IMR-90 (cell line): ENCODE measurements around the gene ARFGAP2. TPM values are rescaled to one million over a fixed set of nuclear protein-coding genes. Genes with fewer than 3 reads are reported as not detected.

Experiments used
- ATAC-seq: fragments of 200-7000 bp; cut with Tn5 transposase; 2 replicates; pipeline ENCODE4 v1.9.1; 2020; ENCODE audit warnings: low read depth, mild to moderate bottlenecking, moderate library complexity
- BruUV-seq: library from RNA; stranded (reverse); fragments of 400-500 nt; replicated peaks from 2 replicates; lab custom pipeline; 2021; lab: Mats Ljungman, UMichigan
- CTCF ChIA-PET: fragments of 300-600 bp; formaldehyde crosslinking; extraction: SDS; loops from one replicate; lab custom pipeline; 2021; ENCODE audit warnings: antibody characterized with exemption; lab: Yijun Ruan, JAX
- POLR2A ChIA-PET: fragments of 300-600 bp; sonication (Branson Sonifier 250); formaldehyde crosslinking; loops from one replicate; lab custom pipeline; 2022; ENCODE audit warnings: antibody characterized with exemption; ENCODE audit not compliant: unreplicated experiment; lab: Charles Lee
- DNase-seq: peaks from one replicate; pipeline ENCODE4 v3.0.0; 2013
- H2AFZ ChIP-seq: replicated peaks from 2 replicates; pipeline ENCODE3; 2013; ENCODE audit warnings: low read length, mild to moderate bottlenecking; ENCODE audit not compliant: poor library complexity
- H2AK5ac ChIP-seq: 2 replicates; pipeline ENCODE4 v1.6.1; 2013; ENCODE audit warnings: low read depth, low read length, inconsistent platforms
- H2AK9ac ChIP-seq: replicated peaks from 2 replicates; pipeline ENCODE3; 2013; ENCODE audit warnings: mild to moderate bottlenecking, low read depth, low read length, moderate library complexity; ENCODE audit not compliant: poor library complexity
- H2BK120ac ChIP-seq: 2 replicates; pipeline ENCODE4 v1.6.1; 2013; ENCODE audit warnings: low read depth, low read length, inconsistent platforms
- H2BK15ac ChIP-seq: 3 replicates; pipeline ENCODE4 v1.6.1; 2013; ENCODE audit warnings: low read depth, low read length, inconsistent platforms
- H2BK20ac ChIP-seq: 2 replicates; pipeline ENCODE4 v1.6.1; 2013; ENCODE audit warnings: low read depth, mild to moderate bottlenecking, inconsistent platforms, low read length, moderate library complexity
- H2BK5ac ChIP-seq: 2 replicates; pipeline ENCODE4 v1.6.1; 2013; ENCODE audit warnings: mild to moderate bottlenecking, low read depth, low read length, inconsistent platforms; ENCODE audit not compliant: poor library complexity, severe bottlenecking
- H3K14ac ChIP-seq: replicated peaks from 2 replicates; pipeline ENCODE4 v1.6.1; 2013; ENCODE audit warnings: low read depth, low read length, inconsistent platforms
- H3K18ac ChIP-seq: 2 replicates; pipeline ENCODE4 v1.6.1; 2013; ENCODE audit warnings: low read depth, low read length, control low read depth
- H3K23ac ChIP-seq: 2 replicates; pipeline ENCODE4 v1.6.1; 2013; ENCODE audit warnings: low read depth, low read length, inconsistent platforms
- H3K27ac ChIP-seq: 2 replicates; pipeline ENCODE4 v1.5.1; 2013; ENCODE audit warnings: mild to moderate bottlenecking, control low read depth, low read length; ENCODE audit not compliant: insufficient read depth
- H3K27me3 ChIP-seq: 2 replicates; pipeline ENCODE4 v1.6.1; 2013; ENCODE audit warnings: low read length; ENCODE audit not compliant: control insufficient read depth, insufficient read depth
- H3K36me3 ChIP-seq: 2 replicates; pipeline ENCODE4 v1.6.1; 2013; ENCODE audit warnings: low read length, mixed read lengths; ENCODE audit not compliant: control insufficient read depth, insufficient read depth
- H3K4ac ChIP-seq: 2 replicates; pipeline ENCODE4 v1.6.1; 2013; ENCODE audit warnings: low read depth, low read length, inconsistent platforms
- H3K4me1 ChIP-seq: 2 replicates; pipeline ENCODE4 v1.6.1; 2013; ENCODE audit warnings: low read length, mixed read lengths; ENCODE audit not compliant: control insufficient read depth, insufficient read depth
- H3K4me2 ChIP-seq: 2 replicates; pipeline ENCODE4 v1.6.1; 2013; ENCODE audit warnings: low read depth, mild to moderate bottlenecking, control low read depth, low read length, moderate library complexity
- H3K4me3 ChIP-seq: 2 replicates; pipeline ENCODE4 v1.5.1; 2013; ENCODE audit warnings: low read depth, mild to moderate bottlenecking, control low read depth, low read length, moderate library complexity; ENCODE audit not compliant: insufficient read depth
- H3K56ac ChIP-seq: 2 replicates; pipeline ENCODE4 v1.6.1; 2013; ENCODE audit warnings: low read length, inconsistent platforms; ENCODE audit not compliant: insufficient read depth; ENCODE audit errors: extremely low read depth
- H3K79me1 ChIP-seq, 2 experiments: 2 replicates each; pipeline ENCODE4 v1.6.1; 2013; ENCODE audit warnings: low read length in 2 of 2, inconsistent platforms in 1 of 2, low read depth in 1 of 2
- H3K9ac ChIP-seq: 2 replicates; pipeline ENCODE4 v1.6.1; 2013; ENCODE audit warnings: low read depth, low read length, control low read depth
- H3K9me1 ChIP-seq: 2 replicates; pipeline ENCODE4 v1.6.1; 2013; ENCODE audit warnings: low read length, inconsistent platforms; ENCODE audit not compliant: insufficient read depth
- H3K9me3 ChIP-seq: 2 replicates; pipeline ENCODE4 v1.6.1; 2013; ENCODE audit warnings: low read length; ENCODE audit not compliant: control insufficient read depth, insufficient read depth
- H4K20me1 ChIP-seq: 2 replicates; pipeline ENCODE4 v1.6.1; 2013; ENCODE audit warnings: low read length, inconsistent platforms; ENCODE audit not compliant: insufficient read depth
- H4K5ac ChIP-seq: 2 replicates; pipeline ENCODE4 v1.6.1; 2013; ENCODE audit warnings: mild to moderate bottlenecking, low read depth, low read length, control low read depth
- H4K8ac ChIP-seq, 2 experiments: 2 replicates each; pipeline ENCODE4 v1.6.1; 2013; ENCODE audit warnings: low read depth in 2 of 2, low read length in 2 of 2, control low read depth in 1 of 2, inconsistent platforms in 1 of 2
- H4K91ac ChIP-seq: 2 replicates; pipeline ENCODE4 v1.6.1; 2013; ENCODE audit warnings: low read depth, low read length, inconsistent platforms; ENCODE audit not compliant: insufficient read depth
- CHD1 ChIP-seq: IDR thresholded peaks from 2 replicates; pipeline ENCODE4 v1.6.1; 2012; ENCODE audit warnings: low read depth, low read length, improper control_type of control experiment
- CTCF ChIP-seq: conservative IDR thresholded peaks from 2 replicates; pipeline ENCODE4 v1.5.1; 2012; ENCODE audit warnings: mild to moderate bottlenecking, low read depth, low read length, improper control_type of control experiment
- MAFK ChIP-seq: IDR thresholded peaks from 2 replicates; pipeline ENCODE4 v1.6.1; 2012; ENCODE audit warnings: low read depth, low read length, improper control_type of control experiment
- MXI1 ChIP-seq: IDR thresholded peaks from 2 replicates; pipeline ENCODE4 v1.6.1; 2012; ENCODE audit warnings: low read depth, mild to moderate bottlenecking, low read length, moderate library complexity, borderline replicate concordance
- RAD21 ChIP-seq: IDR thresholded peaks from 2 replicates; pipeline ENCODE4 v1.6.1; 2012; ENCODE audit warnings: low read length, improper control_type of control experiment
- SMC3 ChIP-seq: fragments of 150-350 bp; IDR thresholded peaks from 2 replicates; pipeline ENCODE4 v1.6.1; 2016; ENCODE audit warnings: low read depth, mild to moderate bottlenecking, antibody characterized with exemption, low read length, moderate library complexity
- WGBS, 2 experiments: methylation state at CpG; one replicate each; pipeline versions ENCODE4 v1.1.5 to v1.1.7; 2013; ENCODE audit warnings: missing lambda C conversion rate in 2 of 2; ENCODE audit not compliant: insufficient read length in 1 of 2; ENCODE audit errors: extremely low coverage in 2 of 2; 5-methylcytosine and 5-hydroxymethylcytosine counted together
- dilution Hi-C: fragments of 300-500 bp; cut with HindIII; formaldehyde crosslinking; loops from one replicate; pipeline ENCODE4 v1.14.3; 2018; ENCODE audit warnings: low sequenced_read_pairs; ENCODE audit not compliant: unreplicated experiment
- in situ Hi-C: fragments of 300-500 bp; cut with MboI; formaldehyde crosslinking; loops from 3 replicates; pipeline ENCODE4 v1.14.3; 2019; ENCODE audit warnings: low sequenced_read_pairs, inconsistent platforms, mixed read lengths
- intact Hi-C: fragments of 100-400 bp; cut with micrococcal nuclease; formaldehyde crosslinking; loops from 2 replicates; pipeline ENCODE4 v1.10.0; 2022
- polyA plus RNA-seq, 3 experiments: library from polyadenylated mRNA; depleted of rRNA; stranded (reverse); fragments of >200 nt; gene quantifications; 2 replicates each; pipeline ENCODE4 v1.2.3, GENCODE V29; 2012; ENCODE audit warnings: low replicate concordance in 1 of 3
- total RNA-seq: library from RNA; depleted of rRNA; stranded (reverse); fragments of >200 nt; gene quantifications from 2 replicates; pipeline ENCODE4 v1.2.3, GENCODE V29; 2012

The ARFGAP2 gene
- total and polyA plus RNA-seq, 2 of the 4 experiments (the other 2 are of a cell fraction), result 54.7 to 87.8 TPM

- H4K8ac ChIP-seq, result peak overlapping the region; percentile 34 to 84; a peak in 3 of 4 replicates
- H4K91ac ChIP-seq, result peak overlapping the region; percentile 47; the same call in 1 of the 2 replicates
- no peak overlapping the region for H2BK15ac ChIP-seq
- peak overlapping the region; percentile 64 for H3K9ac ChIP-seq
- H2AK5ac ChIP-seq, result peak overlapping the region; percentile 78; the same call in 1 of the 2 replicates
- H3K56ac ChIP-seq, result peak overlapping the region; percentile 45; the same call in 1 of the 2 replicates
- peaks cover 11 to 49% of the 10 kb centered on the region in 2 experiments for H3K79me1 ChIP-seq
- H3K4me2 ChIP-seq, result peak overlapping the region; percentile 88
- peak overlapping the region; percentile 94 for H2AK9ac ChIP-seq
- H3K9me1 ChIP-seq, result 0 out of 2 replicates have a peak, but pooled peaks cover 3% of the 10 kb centered on the region
- H3K9me3 ChIP-seq, result no peaks in the 10 kb centered on the region
- CTCF ChIA-PET, result interaction anchor here (0.5 to 1.5 kb wide), 5 partner anchors 11 to 96 kb away, joined by 3 to 6 read pairs (median 4); no protein-coding TSS in a partner anchor
- peak overlapping the region; percentile 16 for H3K18ac ChIP-seq
- peak overlapping the region; percentile 96 for H2AFZ ChIP-seq
- peak; percentile 68 for TF ChIP-seq CTCF
- peak; percentile 68 for TF ChIP-seq RAD21
- peak; percentile 73 for TF ChIP-seq SMC3
- peak; percentile 76; the same call in 1 of the 2 replicates for TF ChIP-seq MXI1
- no peak for TF ChIP-seq MAFK
- no peak for TF ChIP-seq CHD1
- H3K23ac ChIP-seq, result no peak overlapping the region; the same call in 1 of the 2 replicates
- dilution Hi-C loops, result no loop called here
- peak overlapping the region; percentile 75 for H2BK5ac ChIP-seq
- peak; percentile 74 for DNase-seq
- H3K27me3 ChIP-seq, result no peaks in the 10 kb centered on the region
- 75% methylated on average over 2 of the region's 21 CpGs; no CpG with 5 or more reads in 1 of the 2 experiments for WGBS, 2 experiments
- peak overlapping the region; percentile 67; the same call in 1 of the 2 replicates for H3K14ac ChIP-seq
- peak; percentile 64 for ATAC-seq
- no peak overlapping the region; the same call in 1 of the 2 replicates for H2BK20ac ChIP-seq
- H2BK120ac ChIP-seq, result 0 out of 2 replicates have a peak overlapping the region, but pooled peaks have one; percentile 8
- POLR2A ChIA-PET, result no interaction called here
- H3K4me3 ChIP-seq, result peak overlapping the region; percentile 53
- intact Hi-C loops, result loop anchor here (1.0 to 2.0 kb wide), 4 partner anchors 57 to 178 kb away; no protein-coding TSS in a partner anchor
- peaks cover 9% of the 10 kb centered on the region for H3K4me1 ChIP-seq
- H3K36me3 ChIP-seq, result peaks cover 44% of the 10 kb centered on the region
- peaks cover 10% of the 10 kb centered on the region; the same call in 1 of the 2 replicates for H4K20me1 ChIP-seq
- peak overlapping the region; percentile 54 for H3K4ac ChIP-seq
- in situ Hi-C loops, result loop anchor here (5.0 kb wide), 1 partner anchor 85 kb away; no protein-coding TSS in a partner anchor
- H3K27ac ChIP-seq, result peak overlapping the region; percentile 73
- H4K5ac ChIP-seq, result peak overlapping the region; percentile 65
- BruUV-seq, result no TSS peak
Observed at GRCh38 chr11:47177229-47177845, 658 bp upstream of the ARFGAP2 start.
